HG02678 (cell line): ENCODE data around the gene RYR1.
"Not testable (repeated sequence)": the region's sequence is repeated elsewhere in the genome, so short reads cannot be mapped to it uniquely, and the experiment has no call there.

Experiments used
- ATAC-seq: cut with Tn5 transposase; IDR thresholded peaks from one replicate; pipeline ENCODE4 v1.9.1; 2021; ENCODE audit warnings: mild to moderate bottlenecking, moderate library complexity; ENCODE audit not compliant: unreplicated experiment

The RYR1 gene

GRCh38 chr19:38488096-38488495 is 54.6 kb downstream of the RYR1 start:
- ATAC-seq: no peak

- ATAC-seq: no peak
These were observed 55.4 kb downstream of the RYR1 start for GRCh38 chr19:38488776-38489481.

GRCh38 chr19:38490861-38491260 is 57.4 kb downstream of the RYR1 start:
- no peak for ATAC-seq

GRCh38 chr19:38492181-38492813 is 58.8 kb downstream of the RYR1 start:
- ATAC-seq: no peak

GRCh38 chr19:38494379-38494778 is 60.9 kb downstream of the RYR1 start:
- ATAC-seq: no peak

- not testable (repeated sequence) for ATAC-seq
These were observed 61.9 kb downstream of the RYR1 start for GRCh38 chr19:38495375-38495774.

GRCh38 chr19:38496116-38496515 is 62.6 kb downstream of the RYR1 start:
- ATAC-seq: no peak

GRCh38 chr19:38496603-38497487 is 63.4 kb downstream of the RYR1 start:
- ATAC-seq: no peak

- ATAC-seq: no peak
These were observed 64.4 kb downstream of the RYR1 start for GRCh38 chr19:38497907-38498306.

- no peak for ATAC-seq
These were observed 66.0 kb downstream of the RYR1 start for GRCh38 chr19:38499532-38499931.

GRCh38 chr19:38500450-38500849 is 67.0 kb downstream of the RYR1 start:
- ATAC-seq: no peak

- no peak for ATAC-seq
These were observed 69.1 kb downstream of the RYR1 start for GRCh38 chr19:38502410-38503076.

- no peak for ATAC-seq
These were observed 69.6 kb downstream of the RYR1 start for GRCh38 chr19:38503077-38503410.

GRCh38 chr19:38505958-38506357 is 72.5 kb downstream of the RYR1 start:
- no peak for ATAC-seq

- no peak for ATAC-seq
These were observed 72.9 kb downstream of the RYR1 start for GRCh38 chr19:38506375-38506722.

GRCh38 chr19:38506723-38507550 is 73.4 kb downstream of the RYR1 start:
- ATAC-seq: peak; percentile 55

- ATAC-seq: no peak
These were observed 74.1 kb downstream of the RYR1 start for GRCh38 chr19:38507551-38508127.

GRCh38 chr19:38508507-38508906 is 75.0 kb downstream of the RYR1 start:
- ATAC-seq: no peak

GRCh38 chr19:38509027-38509426 is 75.5 kb downstream of the RYR1 start:
- ATAC-seq: no peak

GRCh38 chr19:38511074-38511708 is 77.7 kb downstream of the RYR1 start:
- ATAC-seq: no peak
